GM10266 (cell line): ENCODE measurements around the gene SLC36A2.

Experiments used
- DNase-seq: peaks from one replicate; pipeline ENCODE4 v3.0.0; 2012; ENCODE audit errors: extremely low spot score
- TF ChIP-seq, protein P1 (sequence below): IDR thresholded peaks from 2 replicates; pipeline ENCODE4 v1.5.1; 2012; ENCODE audit warnings: mild to moderate bottlenecking, low read depth; ENCODE audit not compliant: control insufficient read depth, insufficient read depth; ENCODE audit errors: missing control alignments

The SLC36A2 gene

DNA sequence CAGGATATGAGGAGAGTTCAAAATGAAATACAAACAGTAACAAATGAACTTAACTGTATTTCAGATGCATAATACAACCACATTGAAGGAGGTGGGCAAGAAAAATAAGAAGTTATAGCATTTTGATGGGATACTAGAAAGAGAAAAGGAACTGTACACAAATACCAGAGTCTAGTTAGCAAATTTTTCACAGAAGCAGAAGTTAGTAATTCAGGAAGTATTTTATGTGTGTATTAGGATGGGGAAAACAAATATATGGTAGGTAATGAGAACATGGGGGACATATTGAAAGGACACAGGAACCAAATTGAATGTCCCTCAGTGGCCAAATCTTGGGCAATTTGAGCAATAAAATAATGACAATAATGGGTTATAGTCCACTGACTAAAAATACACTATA, 76.0 kb downstream of the SLC36A2 start:
- TF ChIP-seq, protein P1, sequence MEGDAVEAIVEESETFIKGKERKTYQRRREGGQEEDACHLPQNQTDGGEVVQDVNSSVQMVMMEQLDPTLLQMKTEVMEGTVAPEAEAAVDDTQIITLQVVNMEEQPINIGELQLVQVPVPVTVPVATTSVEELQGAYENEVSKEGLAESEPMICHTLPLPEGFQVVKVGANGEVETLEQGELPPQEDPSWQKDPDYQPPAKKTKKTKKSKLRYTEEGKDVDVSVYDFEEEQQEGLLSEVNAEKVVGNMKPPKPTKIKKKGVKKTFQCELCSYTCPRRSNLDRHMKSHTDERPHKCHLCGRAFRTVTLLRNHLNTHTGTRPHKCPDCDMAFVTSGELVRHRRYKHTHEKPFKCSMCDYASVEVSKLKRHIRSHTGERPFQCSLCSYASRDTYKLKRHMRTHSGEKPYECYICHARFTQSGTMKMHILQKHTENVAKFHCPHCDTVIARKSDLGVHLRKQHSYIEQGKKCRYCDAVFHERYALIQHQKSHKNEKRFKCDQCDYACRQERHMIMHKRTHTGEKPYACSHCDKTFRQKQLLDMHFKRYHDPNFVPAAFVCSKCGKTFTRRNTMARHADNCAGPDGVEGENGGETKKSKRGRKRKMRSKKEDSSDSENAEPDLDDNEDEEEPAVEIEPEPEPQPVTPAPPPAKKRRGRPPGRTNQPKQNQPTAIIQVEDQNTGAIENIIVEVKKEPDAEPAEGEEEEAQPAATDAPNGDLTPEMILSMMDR, result no peak
- DNase-seq, result no peak

GRCh38 chr5:151270599-151270998, 76.8 kb downstream of the SLC36A2 start:
- DNase-seq, result peak; percentile 51
- TF ChIP-seq, protein P1, result no peak

DNA sequence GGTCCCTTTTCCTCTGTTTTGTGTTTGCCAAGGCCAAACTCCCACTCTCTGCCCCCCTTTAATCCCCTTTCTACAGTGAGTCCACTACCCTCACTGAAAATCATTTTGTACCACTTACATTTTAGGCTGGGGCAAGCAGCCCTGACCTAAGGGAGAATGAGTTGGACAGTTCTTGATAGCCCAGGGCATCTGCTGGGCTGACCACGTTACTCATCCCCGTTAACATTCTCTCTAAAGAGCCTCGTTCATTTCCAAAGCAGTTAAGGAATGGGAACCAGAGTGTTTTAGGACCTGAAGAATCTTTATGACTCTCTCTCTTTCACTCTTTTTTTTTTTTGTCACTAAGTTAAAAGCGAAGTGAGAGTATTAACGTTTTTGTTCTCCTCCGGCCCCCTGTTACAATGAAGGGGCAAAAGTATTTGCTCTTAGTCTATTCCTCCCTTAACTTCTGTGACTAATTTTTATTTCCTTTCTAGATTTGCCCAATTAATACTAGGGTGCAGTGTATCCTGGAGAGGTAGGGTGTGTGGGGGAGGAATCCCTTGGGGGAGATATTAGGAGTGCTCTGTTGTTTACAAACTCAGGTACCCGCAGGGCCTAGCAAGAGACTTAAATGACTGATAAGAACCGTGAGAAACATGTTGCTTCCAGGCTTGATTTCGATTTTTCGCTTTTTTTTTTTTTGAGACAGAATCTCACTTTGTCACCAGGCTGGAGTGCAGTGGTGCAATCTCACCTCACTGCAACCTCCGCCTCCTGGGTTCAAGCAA, 79.7 kb downstream of the SLC36A2 start:
- DNase-seq, result no peak
- TF ChIP-seq, protein P1, result no peak
